Measurements from ENCODE around the gene NOS1AP.

Gene NOS1AP

DNA sequence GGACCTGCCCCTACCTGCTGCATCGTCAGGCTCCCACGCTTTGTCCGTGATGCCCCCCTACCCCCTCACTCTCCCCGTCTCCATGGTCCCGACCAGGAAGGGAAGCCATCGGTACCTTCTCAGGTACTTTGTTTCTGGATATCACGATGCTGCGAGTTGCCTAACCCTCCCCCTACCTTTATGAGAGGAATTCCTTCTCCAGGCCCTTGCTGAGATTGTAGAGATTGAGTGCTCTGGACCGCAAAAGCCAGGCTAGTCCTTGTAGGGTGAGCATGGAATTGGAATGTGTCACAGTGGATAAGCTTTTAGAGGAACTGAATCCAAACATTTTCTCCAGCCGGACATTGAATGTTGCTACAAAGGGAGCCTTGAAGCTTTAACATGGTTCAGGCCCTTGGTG lies 298.3 kb downstream of the NOS1AP start:
- no peak for DNase-seq (ENCODE audit: low spot score)

- DNase-seq (ENCODE audit: low spot score): no peak
Observed at GRCh38 chr1:162368451-162368850, 299.0 kb downstream of the NOS1AP start.

GRCh38 chr1:162369571-162369970 lies 300.1 kb downstream of the NOS1AP start:
- no peak for DNase-seq (ENCODE audit: low spot score)

GRCh38 chr1:162370161-162370560 lies 300.7 kb downstream of the NOS1AP start:
- no peak for DNase-seq (ENCODE audit: low spot score)

GRCh38 chr1:162370721-162371120 lies 301.2 kb downstream of the NOS1AP start:
- DNase-seq (ENCODE audit: low spot score): no peak

DNA sequence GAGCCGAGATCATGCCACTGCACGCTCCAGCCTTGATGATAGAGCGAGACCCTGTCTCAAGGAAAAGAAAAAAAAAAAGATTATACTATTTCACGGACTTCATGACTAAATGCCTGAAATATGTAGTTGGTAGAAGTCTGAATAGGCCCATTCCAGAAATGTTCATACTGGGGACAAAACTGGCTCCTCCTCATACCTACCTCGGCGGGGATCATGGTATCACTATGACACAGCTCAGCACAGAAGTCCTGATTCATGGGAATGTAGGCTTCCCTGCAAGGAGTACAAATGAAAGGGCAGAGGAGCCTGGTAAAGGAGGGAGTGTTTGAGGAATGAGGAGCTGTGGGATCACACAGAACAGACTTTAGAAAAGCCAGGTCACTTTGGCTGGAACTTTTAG lies 302.1 kb downstream of the NOS1AP start:
- no peak for DNase-seq (ENCODE audit: low spot score)

DNA sequence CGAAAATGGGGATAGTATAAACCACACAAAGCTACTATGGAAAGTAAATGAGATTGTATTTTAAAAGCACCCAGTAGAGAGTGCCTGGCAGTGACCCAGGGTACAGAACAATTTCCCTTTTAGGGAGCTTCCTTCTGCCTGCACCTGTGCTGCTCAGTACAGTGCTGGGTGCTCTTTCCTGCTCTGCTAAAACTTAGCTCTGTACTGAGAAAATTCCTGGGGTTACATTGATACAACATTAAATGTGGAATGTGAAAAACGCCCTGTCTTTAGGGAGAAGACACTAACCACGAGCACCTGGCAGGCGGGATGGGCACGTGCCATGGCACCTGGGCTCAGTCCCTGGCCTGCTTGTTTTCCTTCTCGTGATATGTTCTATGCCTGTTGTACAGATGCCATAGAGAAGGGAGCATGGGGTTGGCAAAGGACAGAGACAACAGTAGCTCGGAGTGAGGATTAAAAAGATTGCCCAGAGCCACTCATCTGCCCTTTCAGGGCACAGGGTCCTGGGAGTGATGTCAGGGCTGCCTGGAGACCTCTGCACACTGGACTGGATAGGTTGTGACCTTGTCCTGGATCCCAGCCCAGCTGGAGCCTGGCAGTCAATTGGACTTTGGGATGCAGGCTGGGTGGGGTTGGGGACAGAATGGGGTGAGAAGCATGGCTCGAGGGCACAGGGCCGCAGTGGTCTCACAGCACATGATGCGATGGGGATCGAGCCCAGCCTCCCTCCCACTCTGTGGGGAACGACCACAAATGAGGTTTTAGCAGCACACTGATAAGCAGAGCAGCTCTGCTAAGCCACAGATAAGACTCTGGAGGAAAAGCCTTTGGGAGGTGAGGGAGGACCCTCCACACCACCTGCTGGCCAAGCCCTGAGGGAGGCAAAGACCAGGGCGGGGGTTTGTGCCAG lies 302.9 kb downstream of the NOS1AP start:
- DNase-seq (ENCODE audit: low spot score): no peak

DNA sequence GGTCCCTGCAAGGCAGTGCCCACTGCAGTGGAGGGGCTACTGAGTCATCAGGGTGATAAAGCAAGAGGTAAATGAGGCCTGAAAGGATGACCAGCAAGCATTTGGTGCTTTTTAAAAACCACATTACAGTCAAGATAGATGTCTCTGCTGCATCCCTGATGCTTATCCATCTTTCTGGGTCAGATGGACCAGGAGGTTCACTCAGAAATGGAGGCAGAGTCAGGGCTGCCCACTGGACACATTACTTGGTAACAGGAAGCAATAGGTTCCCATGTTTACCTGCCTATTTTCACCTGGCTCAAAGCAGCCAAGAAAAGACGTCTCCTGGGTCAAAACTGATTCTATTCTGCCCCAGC lies 303.6 kb downstream of the NOS1AP start:
- DNase-seq (ENCODE audit: low spot score): no peak

- DNase-seq (ENCODE audit: low spot score): no peak
Observed at GRCh38 chr1:162373541-162374260, 304.2 kb downstream of the NOS1AP start.

- no peak for DNase-seq (ENCODE audit: low spot score)
Observed at GRCh38 chr1:162374406-162374805, 304.9 kb downstream of the NOS1AP start.

DNA sequence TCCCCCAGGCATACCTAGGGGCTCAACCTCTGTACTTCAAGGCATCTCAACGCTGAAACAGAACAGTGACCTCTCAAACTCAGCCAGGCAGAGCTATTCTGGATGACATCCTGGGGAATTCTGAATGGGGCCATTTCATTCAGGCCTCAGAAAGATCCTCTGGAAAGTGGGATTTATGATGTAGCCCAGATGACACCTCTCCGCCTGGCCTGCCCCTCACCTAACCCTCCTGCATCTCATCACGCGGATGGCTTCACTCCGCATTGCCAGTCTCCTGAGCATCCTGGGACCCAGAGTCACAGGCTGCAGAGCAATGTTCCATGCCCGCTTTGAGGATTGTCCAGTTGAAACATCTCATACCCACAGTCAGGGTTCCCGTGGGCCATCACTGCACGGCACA lies 306.0 kb downstream of the NOS1AP start:
- no peak for DNase-seq (ENCODE audit: low spot score)

DNA sequence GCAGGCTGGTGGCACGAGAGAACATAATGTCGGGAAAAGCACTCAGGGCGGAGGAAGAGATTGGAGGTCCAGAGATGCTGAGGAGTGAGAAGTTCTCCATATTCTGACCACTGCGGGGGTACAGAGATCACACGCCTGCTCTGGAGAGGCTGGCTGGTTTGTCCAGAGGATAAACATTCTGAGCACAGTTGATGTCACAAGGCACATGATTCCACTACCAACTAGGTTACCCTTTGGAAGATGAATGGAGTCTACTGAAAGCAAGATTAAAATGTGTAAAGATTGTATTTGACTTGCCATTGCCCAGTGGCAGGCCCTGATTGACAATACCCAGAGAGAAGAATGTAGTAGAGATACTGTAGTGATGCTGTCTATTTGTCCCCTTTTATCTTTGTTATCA lies 307.2 kb downstream of the NOS1AP start, which contains the start of gene SPATA46:
SPATA46 (minus strand) TSS at position 164 of the 400 bp plus-strand sequence; CDS start at position 100, 64 bp downstream.
- no peak for DNase-seq (ENCODE audit: low spot score)

DNA sequence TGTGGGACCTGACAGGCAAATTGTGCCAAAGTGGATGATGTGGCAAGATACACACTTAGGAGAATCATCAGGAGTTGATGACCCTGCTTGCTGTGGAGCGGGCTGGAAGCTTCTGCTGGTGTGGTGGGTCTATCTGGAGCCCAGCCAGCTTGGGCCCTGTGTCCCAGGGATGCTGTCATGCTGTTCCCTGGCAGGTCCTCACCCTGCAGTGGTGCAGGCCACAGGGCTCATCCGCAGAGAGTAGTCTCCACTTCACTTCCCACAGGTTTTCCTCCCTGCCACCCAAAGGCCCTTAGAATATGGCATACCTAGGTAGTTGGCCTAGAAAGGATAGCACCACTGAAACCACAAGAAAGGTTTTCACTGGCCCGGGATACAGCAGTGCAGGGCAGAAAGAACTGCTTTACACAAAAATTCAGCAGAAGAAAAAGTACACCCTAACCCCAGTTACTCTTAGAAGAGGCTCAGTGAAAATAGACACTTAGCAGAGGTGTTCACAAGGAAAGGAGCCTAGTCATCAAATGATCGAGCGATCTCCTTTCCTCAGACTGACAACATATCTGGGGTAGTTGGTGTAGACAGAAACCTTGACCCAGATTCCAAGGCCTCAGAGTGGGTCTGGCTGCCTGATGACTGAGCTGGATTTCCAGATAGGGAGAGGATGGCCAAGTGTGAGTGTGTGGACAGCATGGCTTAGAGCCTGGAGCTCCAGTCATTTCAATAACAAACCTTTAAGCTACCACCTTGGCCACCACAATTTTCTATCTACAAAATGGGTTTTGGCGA lies 310.8 kb downstream of the NOS1AP start:
- DNase-seq (ENCODE audit: low spot score): no peak

- no peak for DNase-seq (ENCODE audit: low spot score)
Observed at GRCh38 chr1:162381383-162381782, 311.9 kb downstream of the NOS1AP start, which contains the start of gene C1orf226. Gene C1orf226, plus strand, starts transcription at chr1:162381728. Its CDS starts 174 bp downstream, at chr1:162381902.

GRCh38 chr1:162381941-162382750 lies 312.7 kb downstream of the NOS1AP start:
- no peak for DNase-seq (ENCODE audit: low spot score)

DNA sequence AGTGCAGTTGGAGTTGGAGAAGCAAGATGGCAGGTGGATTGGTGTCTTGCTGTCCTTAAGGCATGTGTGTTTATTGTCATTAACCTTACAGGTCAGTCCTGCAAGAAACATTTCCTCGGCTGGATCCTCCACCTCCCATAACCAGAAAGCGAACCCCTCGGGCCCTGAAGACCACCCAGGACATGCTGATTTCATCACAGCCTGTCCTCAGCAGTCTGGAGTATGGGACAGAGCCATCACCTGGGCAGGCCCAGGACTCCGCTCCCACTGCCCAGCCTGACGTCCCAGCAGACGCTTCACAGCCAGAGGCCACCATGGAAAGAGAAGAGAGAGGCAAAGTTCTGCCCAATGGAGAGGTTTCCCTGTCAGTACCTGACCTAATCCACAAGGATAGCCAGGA lies 313.6 kb downstream of the NOS1AP start:
- no peak for DNase-seq (ENCODE audit: low spot score)

- DNase-seq (ENCODE audit: low spot score): no peak
Observed at GRCh38 chr1:162383516-162383915, 314.0 kb downstream of the NOS1AP start.

DNA sequence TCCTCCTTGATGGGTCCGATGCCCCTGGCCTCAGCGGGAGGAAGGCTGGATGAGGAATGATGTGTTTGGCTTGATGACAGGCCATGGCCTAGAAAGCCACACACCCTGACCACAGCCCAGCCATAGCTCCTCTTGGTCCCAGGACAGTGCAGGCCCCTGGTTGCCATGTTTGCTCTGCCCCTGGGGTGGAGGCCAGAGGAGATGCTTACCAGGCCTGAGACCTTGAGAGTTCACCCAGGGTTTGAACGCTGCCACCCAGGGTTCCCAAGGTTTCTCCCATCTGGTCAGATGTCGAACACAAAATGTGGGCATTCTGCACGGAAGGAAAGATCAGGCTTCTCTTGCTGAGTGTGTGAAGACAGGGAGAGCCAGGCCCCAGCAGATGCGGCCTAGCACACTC lies 314.6 kb downstream of the NOS1AP start:
- DNase-seq (ENCODE audit: low spot score): no peak

GRCh38 chr1:162384601-162385279 lies 315.2 kb downstream of the NOS1AP start:
- no peak for DNase-seq (ENCODE audit: low spot score)

- no peak for DNase-seq (ENCODE audit: low spot score)
Observed at GRCh38 chr1:162385280-162385623, 315.8 kb downstream of the NOS1AP start.

- no peak for DNase-seq (ENCODE audit: low spot score)
Observed at GRCh38 chr1:162385702-162386101, 316.2 kb downstream of the NOS1AP start.
